Neural progenitor cell (in vitro differentiated cells): ENCODE results near the gene CDK12.

Experiments used
- CTCF ChIP-seq: fragments of 200-600 bp; sonication (generic); IDR thresholded peaks from 2 replicates; pipeline ENCODE4 v1.5.1; 2017; ENCODE audit warnings: antibody characterized with exemption, mild to moderate bottlenecking
- EZH2 ChIP-seq: fragments of 200-600 bp; sonication (generic); IDR thresholded peaks from 2 replicates; pipeline ENCODE4 v1.6.1; 2017; ENCODE audit warnings: antibody characterized with exemption, mild to moderate bottlenecking, moderate library complexity
- EZH2phosphoT487 ChIP-seq: fragments of 200-600 bp; sonication (generic); IDR thresholded peaks from 2 replicates; pipeline ENCODE4 v1.6.1; 2017; ENCODE audit warnings: antibody characterized with exemption

GRCh38 chr17:39563476-39563875 is 102.2 kb downstream of the CDK12 start:
- TF ChIP-seq EZH2 (no peak), CTCF (no peak), EZH2phosphoT487 (no peak)
